H9 (cell line): ENCODE results near the gene UBA1. TPM values are rescaled to one million over a fixed set of nuclear protein-coding genes. Genes with fewer than 3 reads are reported as not detected.

Experiments used
- DNase-seq: peaks from one replicate; pipeline ENCODE4 v3.0.0-alpha.2; 2017
- H2AFZ ChIP-seq: one replicate; pipeline ENCODE4 v1.6.1; 2013; ENCODE audit warnings: mild to moderate bottlenecking, low read length, control low read depth, moderate library complexity
- H2AK5ac ChIP-seq: 2 replicates; pipeline ENCODE4 v1.6.1; 2013; ENCODE audit warnings: low read length, control low read depth, mixed read lengths; ENCODE audit not compliant: insufficient read length
- H2BK120ac ChIP-seq: one replicate; pipeline ENCODE4 v1.6.1; 2013; ENCODE audit warnings: low read depth, mild to moderate bottlenecking, low read length, control low read depth, inconsistent platforms; ENCODE audit not compliant: poor library complexity, severe bottlenecking
- H2BK12ac ChIP-seq: 2 replicates; pipeline ENCODE4 v1.6.1; 2013; ENCODE audit warnings: low read length, control low read depth, mixed read lengths, low read depth; ENCODE audit not compliant: insufficient read length
- H2BK15ac ChIP-seq: 2 replicates; pipeline ENCODE4 v1.6.1; 2013; ENCODE audit warnings: low read depth, low read length, control low read depth
- H2BK20ac ChIP-seq: one replicate; pipeline ENCODE4 v1.6.1; 2013; ENCODE audit warnings: low read depth, mild to moderate bottlenecking, low read length, control low read depth, inconsistent platforms; ENCODE audit not compliant: poor library complexity, severe bottlenecking
- H2BK5ac ChIP-seq: 2 replicates; pipeline ENCODE4 v1.6.1; 2013; ENCODE audit warnings: low read length, control low read depth, mixed read lengths; ENCODE audit not compliant: insufficient read length
- H3K14ac ChIP-seq: 2 replicates; pipeline ENCODE4 v1.6.1; 2013; ENCODE audit warnings: low read length, control low read depth; ENCODE audit not compliant: insufficient read depth
- H3K18ac ChIP-seq: 2 replicates; pipeline ENCODE4 v1.6.1; 2013; ENCODE audit warnings: low read depth, mild to moderate bottlenecking, mixed read lengths, low read length, control low read depth; ENCODE audit not compliant: insufficient read length
- H3K23ac ChIP-seq: 2 replicates; pipeline ENCODE4 v1.6.1; 2013; ENCODE audit warnings: low read length, control low read depth, mixed read lengths, low read depth; ENCODE audit not compliant: insufficient read length
- H3K23me2 ChIP-seq: 2 replicates; pipeline ENCODE4 v1.6.1; 2013; ENCODE audit warnings: low read depth, mild to moderate bottlenecking, mixed read lengths, low read length, control low read depth; ENCODE audit not compliant: insufficient read length, poor library complexity, severe bottlenecking
- H3K27ac ChIP-seq: 2 replicates; pipeline ENCODE4 v1.5.1; 2013; ENCODE audit warnings: low read length, control low read depth, mixed read lengths, low read depth; ENCODE audit not compliant: insufficient read length
- H3K27me3 ChIP-seq: 2 replicates; pipeline ENCODE4 v1.6.1; 2013; ENCODE audit warnings: low read length, control low read depth, inconsistent platforms; ENCODE audit not compliant: insufficient read depth
- H3K4ac ChIP-seq: 2 replicates; pipeline ENCODE4 v1.6.1; 2013; ENCODE audit warnings: low read depth, mild to moderate bottlenecking, control low read depth, inconsistent platforms, low read length, moderate library complexity
- H3K4me1 ChIP-seq: 2 replicates; pipeline ENCODE4 v1.6.1; 2013; ENCODE audit warnings: low read length, control low read depth, inconsistent platforms; ENCODE audit not compliant: insufficient read depth
- H3K4me2 ChIP-seq: 2 replicates; pipeline ENCODE4 v1.6.1; 2013; ENCODE audit warnings: low read length, control low read depth, mixed read lengths; ENCODE audit not compliant: insufficient read length, insufficient read depth
- H3K56ac ChIP-seq: 2 replicates; pipeline ENCODE4 v1.6.1; 2013; ENCODE audit warnings: low read depth, mild to moderate bottlenecking, mixed read lengths, low read length, control low read depth; ENCODE audit not compliant: insufficient read length
- H3K79me1 ChIP-seq: 2 replicates; pipeline ENCODE4 v1.6.1; 2013; ENCODE audit warnings: low read depth, mild to moderate bottlenecking, moderate library complexity, low read length, control low read depth, inconsistent platforms; ENCODE audit not compliant: insufficient read depth, poor library complexity, severe bottlenecking
- H3K79me2 ChIP-seq: 2 replicates; pipeline ENCODE4 v1.6.1; 2013; ENCODE audit warnings: low read length, control low read depth, inconsistent platforms; ENCODE audit not compliant: insufficient read depth
- H3K9ac ChIP-seq: 2 replicates; pipeline ENCODE4 v1.6.1; 2013; ENCODE audit warnings: low read length, control low read depth, mixed read lengths; ENCODE audit not compliant: insufficient read length; ENCODE audit errors: extremely low read depth
- H3K9me3 ChIP-seq: one replicate; pipeline ENCODE4 v1.6.1; 2013; ENCODE audit warnings: low read depth, low read length, inconsistent platforms; ENCODE audit not compliant: control insufficient read depth
- H3T11ph ChIP-seq: one replicate; pipeline ENCODE4 v1.6.1; 2013; ENCODE audit warnings: mild to moderate bottlenecking, low read length, control low read depth, inconsistent platforms
- H4K20me1 ChIP-seq: one replicate; pipeline ENCODE4 v1.6.1; 2013; ENCODE audit not compliant: control insufficient read depth, insufficient read length, insufficient read depth
- H4K5ac ChIP-seq: 2 replicates; pipeline ENCODE4 v1.6.1; 2013; ENCODE audit warnings: low read depth, mild to moderate bottlenecking, mixed read lengths, low read length, control low read depth; ENCODE audit not compliant: insufficient read length
- H4K8ac ChIP-seq: replicated peaks from 2 replicates; pipeline ENCODE4 v1.6.1; 2013; ENCODE audit warnings: low read length, control low read depth, mixed read lengths, low read depth; ENCODE audit not compliant: insufficient read length
- H4K91ac ChIP-seq: 2 replicates; pipeline ENCODE4 v1.6.1; 2013; ENCODE audit warnings: low read depth, mild to moderate bottlenecking, moderate library complexity, mixed read lengths, low read length, control low read depth; ENCODE audit not compliant: insufficient read length
- H3K27ac Mint-ChIP-seq, 3 experiments: 2 replicates in 2 of 3; 3 replicates in 1 of 3; pipeline ENCODE4 v1.8.0; 2020 to 2021; ENCODE audit warnings: mixed read lengths in 3 of 3, mild to moderate bottlenecking in 1 of 3, moderate library complexity in 1 of 3
- H3K27me3 Mint-ChIP-seq: 2 replicates; pipeline ENCODE4 v1.8.0; 2021; ENCODE audit warnings: low read depth, mild to moderate bottlenecking, moderate library complexity, mixed read lengths
- H3K36me3 Mint-ChIP-seq, 3 experiments: 2 replicates in 2 of 3; 3 replicates in 1 of 3; pipeline ENCODE4 v1.8.0; 2020 to 2021; ENCODE audit warnings: low read depth in 3 of 3, mixed read lengths in 3 of 3; ENCODE audit not compliant: insufficient read depth in 1 of 3
- H3K4me1 Mint-ChIP-seq, 2 experiments: 2 replicates each; pipeline ENCODE4 v1.8.0; 2020; ENCODE audit warnings: mixed read lengths in 2 of 2
- H3K4me3 Mint-ChIP-seq, 2 experiments: 2 replicates in 1 of 2; 3 replicates in 1 of 2; pipeline ENCODE4 v1.8.0; 2020 to 2021; ENCODE audit warnings: mild to moderate bottlenecking in 2 of 2, mixed read lengths in 2 of 2, moderate library complexity in 1 of 2
- H3K9me3 Mint-ChIP-seq, 2 experiments: 2 replicates in 1 of 2; 3 replicates in 1 of 2; pipeline ENCODE4 v1.8.0; 2020; ENCODE audit warnings: mild to moderate bottlenecking in 2 of 2, mixed read lengths in 2 of 2, moderate library complexity in 1 of 2
- WGBS: extraction: QIAGEN DNeasy Blood & Tissue Kit; methylation state at CpG from one replicate; pipeline ENCODE4 v1.1.7; 2013; ENCODE audit warnings: missing lambda C conversion rate, low lambda C conversion rate, mixed read lengths; ENCODE audit not compliant: insufficient read length; ENCODE audit errors: extremely low coverage; 5-methylcytosine and 5-hydroxymethylcytosine counted together
- total RNA-seq: library from RNA; stranded (reverse); gene quantifications from 2 replicates; pipeline ENCODE4 v1.2.1, GENCODE V29; 2021
- TF ChIP-seq, protein P1 (sequence below): fragments of 200-600 bp; sonication (generic); conservative IDR thresholded peaks from 3 replicates; pipeline ENCODE4 v1.8.0; 2021; ENCODE audit warnings: antibody characterized with exemption, mild to moderate bottlenecking

Gene UBA1
- total RNA-seq, 1 experiment from 2014 or later = 427 TPM

DNA sequence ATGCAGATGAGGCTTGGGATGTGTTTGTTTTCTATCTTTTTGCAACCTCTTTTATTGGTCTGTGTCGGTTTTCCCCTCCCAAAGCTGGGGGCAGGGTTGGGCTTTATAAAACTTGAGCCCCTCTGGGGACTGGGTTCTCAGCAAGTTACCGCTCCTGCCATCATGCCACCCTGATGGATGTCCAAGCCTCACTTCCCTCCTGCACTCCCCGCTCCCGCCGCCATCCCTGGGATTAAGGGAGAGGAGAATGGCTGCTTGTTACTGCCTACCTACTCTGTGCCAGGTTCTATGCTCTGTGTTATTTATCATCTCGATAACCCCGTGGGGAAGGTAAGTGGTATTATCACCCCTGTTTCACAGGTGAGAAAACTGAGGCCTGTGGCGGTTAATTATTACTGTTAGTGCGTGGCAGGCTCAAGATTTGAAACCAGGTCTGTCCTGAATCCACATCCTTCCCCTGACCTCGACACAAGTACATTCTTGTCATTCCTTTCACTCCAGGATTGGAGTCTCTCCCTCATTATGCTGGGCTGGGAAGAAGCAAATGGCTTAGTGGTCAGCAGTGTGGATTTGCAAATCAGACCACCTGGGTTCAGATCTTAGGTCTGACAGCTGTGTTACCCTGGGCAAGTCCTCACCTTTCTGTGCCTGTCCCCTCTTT, 4.5 kb downstream of the UBA1 start:
- no peak overlapping the region for H3T11ph ChIP-seq
- H2BK12ac ChIP-seq = no peak overlapping the region
- H3K79me2 ChIP-seq = peaks cover 38% of the 10 kb centered on the region; the same call in 1 of the 2 replicates
- H2BK20ac ChIP-seq = no peak overlapping the region
- peaks cover 15% of the 10 kb centered on the region for H3K79me1 ChIP-seq
- H3K4me2 ChIP-seq = peak overlapping the region; percentile 44
- H3K18ac ChIP-seq = peak overlapping the region; percentile 9
- H3K9me3 ChIP-seq = no peaks in the 10 kb centered on the region
- peaks cover 10% of the 10 kb centered on the region for H3K23me2 ChIP-seq
- Mint-ChIP-seq H3K4me1 (peaks cover 42 to 48% of the 10 kb centered on the region in 2 experiments), H3K27me3 (no peaks in the 10 kb centered on the region), H3K4me3 (peak overlapping the region; percentile 96 to 97; a peak in 4 of 5 replicates), H3K36me3 (peaks cover 83 to 88% (median 86%) of the 10 kb centered on the region in 3 experiments), H3K27ac (peak overlapping the region; percentile 91 to 97 (median 94)), H3K9me3 (peaks cover 0 to 2% of the 10 kb centered on the region in 2 experiments; a peak in 3 of 5 replicates)
- peak; percentile 70 for DNase-seq
- H2AFZ ChIP-seq = no peak overlapping the region
- H3K9ac ChIP-seq = no peak overlapping the region
- no peak overlapping the region for H2BK15ac ChIP-seq
- H2BK120ac ChIP-seq = no peak overlapping the region
- peaks cover 15% of the 10 kb centered on the region; the same call in 1 of the 2 replicates for H3K4me1 ChIP-seq
- H2BK5ac ChIP-seq = no peak overlapping the region
- no peak overlapping the region for H4K91ac ChIP-seq
- TF ChIP-seq, protein P1, sequence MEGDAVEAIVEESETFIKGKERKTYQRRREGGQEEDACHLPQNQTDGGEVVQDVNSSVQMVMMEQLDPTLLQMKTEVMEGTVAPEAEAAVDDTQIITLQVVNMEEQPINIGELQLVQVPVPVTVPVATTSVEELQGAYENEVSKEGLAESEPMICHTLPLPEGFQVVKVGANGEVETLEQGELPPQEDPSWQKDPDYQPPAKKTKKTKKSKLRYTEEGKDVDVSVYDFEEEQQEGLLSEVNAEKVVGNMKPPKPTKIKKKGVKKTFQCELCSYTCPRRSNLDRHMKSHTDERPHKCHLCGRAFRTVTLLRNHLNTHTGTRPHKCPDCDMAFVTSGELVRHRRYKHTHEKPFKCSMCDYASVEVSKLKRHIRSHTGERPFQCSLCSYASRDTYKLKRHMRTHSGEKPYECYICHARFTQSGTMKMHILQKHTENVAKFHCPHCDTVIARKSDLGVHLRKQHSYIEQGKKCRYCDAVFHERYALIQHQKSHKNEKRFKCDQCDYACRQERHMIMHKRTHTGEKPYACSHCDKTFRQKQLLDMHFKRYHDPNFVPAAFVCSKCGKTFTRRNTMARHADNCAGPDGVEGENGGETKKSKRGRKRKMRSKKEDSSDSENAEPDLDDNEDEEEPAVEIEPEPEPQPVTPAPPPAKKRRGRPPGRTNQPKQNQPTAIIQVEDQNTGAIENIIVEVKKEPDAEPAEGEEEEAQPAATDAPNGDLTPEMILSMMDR = no peak
- H2AK5ac ChIP-seq = no peak overlapping the region
- H3K14ac ChIP-seq = no peak overlapping the region
- no peak overlapping the region for H3K56ac ChIP-seq
- no CpG with 5 or more reads among the region's 10 CpGs for whole genome bisulfite sequencing
- H4K5ac ChIP-seq = no peak overlapping the region
- H4K20me1 ChIP-seq = no peaks in the 10 kb centered on the region
- no peak overlapping the region for H4K8ac ChIP-seq
- H3K27ac ChIP-seq = peak overlapping the region; percentile 21
- no peak overlapping the region for H3K23ac ChIP-seq
- H3K4ac ChIP-seq = no peak overlapping the region
- H3K27me3 ChIP-seq = no peaks in the 10 kb centered on the region
